Sciatic nerve (tissue), 2 donors: ENCODE results near the gene ATXN1L. TPM values are rescaled to one million over a fixed set of nuclear protein-coding genes. Genes with fewer than 3 reads are reported as not detected.
A peak's percentile ranks its signal among the peaks of the same experiment; 100 is the strongest.
"Not testable (repeated sequence)": the region's sequence is repeated elsewhere in the genome, so short reads cannot be mapped to it uniquely, and the experiment has no call there.

ENCODE experiments used
- ATAC-seq: fragments of 200-7000 bp; cut with Tn5 transposase; one replicate; pipeline ENCODE4 v1.9.1; 2020; ENCODE audit warnings: mild to moderate bottlenecking, moderate library complexity
- DNase-seq: peaks from one replicate; pipeline ENCODE4 v3.0.0-alpha.2; 2020; ENCODE audit warnings: low spot score
- intact Hi-C: fragments of 100-400 bp; cut with DNase I; formaldehyde crosslinking; loops from one replicate; pipeline ENCODE4 v1.14.2; 2022
- total RNA-seq: library from RNA; stranded (reverse); fragmentation: NEBNext Ultra II Directional; extraction: Animal tissue kit (Norgen Biotek cat#: 25700); gene quantifications from one replicate; pipeline ENCODE4 v1.2.1, GENCODE V29; 2021
- donor health status: DM: no; HTN: no; CAD: no.
- donor health status: DM: no; HTN: no; CAD: no.

The ATXN1L gene
- total RNA-seq, 1 donor from 2014 or later: 34.4 TPM

DNA sequence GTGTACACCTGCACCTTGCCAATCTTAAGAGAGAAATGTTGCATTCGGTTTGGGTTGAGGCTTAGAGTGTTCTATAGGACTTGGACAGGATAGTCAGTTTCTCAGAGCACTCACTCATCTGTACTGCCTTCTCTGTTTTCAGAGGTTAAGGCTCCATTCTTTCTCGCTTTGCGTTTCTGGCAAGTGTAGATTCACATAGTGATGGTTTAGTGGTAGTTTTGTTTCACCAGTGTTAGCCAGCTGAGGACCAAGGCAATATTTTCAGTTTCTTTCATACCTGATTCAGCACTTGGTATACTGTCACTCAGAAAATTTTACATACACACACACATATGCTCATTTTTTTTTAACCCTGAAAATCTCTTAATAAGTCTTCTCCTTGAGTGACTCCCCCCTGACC, 1.3 kb downstream of the ATXN1L start:
- intact Hi-C loops: no loop called here
- ATAC-seq (no peak), DNase-seq (no peak)

DNA sequence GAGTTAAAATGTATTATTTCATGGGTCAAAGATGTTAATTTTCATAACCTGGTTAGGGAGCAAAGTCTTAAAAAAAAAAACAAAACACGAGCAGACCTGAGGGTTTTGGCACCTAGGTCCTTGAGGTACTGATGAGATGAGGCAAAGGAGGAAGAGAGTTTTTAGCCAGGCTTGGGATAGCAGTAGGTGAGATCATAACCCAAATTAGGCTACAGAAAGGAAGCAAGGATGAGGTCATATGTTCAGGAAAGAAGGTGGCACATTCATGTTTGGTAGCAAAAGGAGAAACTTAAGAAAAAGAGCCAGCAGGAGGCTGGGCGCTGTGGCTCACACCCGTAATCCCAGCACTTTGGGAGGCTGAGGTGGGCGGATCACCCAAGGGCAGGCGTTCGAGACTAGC, 2.8 kb downstream of the ATXN1L start:
- ATAC-seq: no peak
- intact Hi-C loops: no loop called here
- DNase-seq: no peak

DNA sequence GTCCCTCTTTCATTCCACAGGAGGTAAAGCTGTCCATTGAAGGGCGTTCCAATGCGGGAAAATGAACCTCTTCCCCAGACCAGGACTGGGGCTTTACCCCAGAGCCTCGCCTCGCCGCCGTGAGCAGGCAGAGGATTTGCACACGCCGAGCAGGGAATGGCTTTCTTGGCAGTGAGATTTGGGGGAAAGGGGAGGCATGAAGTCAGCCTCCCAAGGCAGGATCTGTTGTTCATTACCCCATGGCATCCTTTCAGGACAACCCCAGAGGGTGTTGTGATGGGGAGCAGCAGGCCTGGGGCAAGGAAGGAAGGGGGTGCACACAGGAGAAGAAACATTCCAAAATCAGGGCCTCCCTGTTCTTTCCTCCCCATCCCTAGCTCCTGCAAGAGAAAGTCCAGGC, 6.0 kb downstream of the ATXN1L start:
- DNase-seq: no peak
- intact Hi-C loops: no loop called here
- ATAC-seq: no peak

DNA sequence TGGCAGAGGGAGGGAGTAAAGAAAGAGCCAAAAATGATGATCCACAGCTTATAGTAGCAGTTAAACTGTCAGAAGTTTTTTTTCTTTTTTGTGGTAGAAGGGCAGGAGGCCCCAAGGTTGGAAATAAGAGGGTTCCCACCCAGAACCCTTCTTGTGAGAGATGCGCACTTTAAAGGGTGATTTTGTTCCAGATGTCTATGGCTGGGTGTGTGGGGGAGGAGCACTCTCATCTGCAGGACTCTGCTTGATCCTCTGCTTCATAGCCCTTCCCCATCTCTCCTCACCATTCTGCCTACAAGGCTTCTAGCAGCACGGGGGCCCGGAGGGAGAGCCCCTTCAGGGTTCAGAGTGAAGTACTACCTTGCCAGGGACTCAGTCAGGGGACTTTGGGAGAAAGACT, 6.4 kb downstream of the ATXN1L start:
- ATAC-seq: no peak
- intact Hi-C loops: no loop called here
- no peak for DNase-seq

DNA sequence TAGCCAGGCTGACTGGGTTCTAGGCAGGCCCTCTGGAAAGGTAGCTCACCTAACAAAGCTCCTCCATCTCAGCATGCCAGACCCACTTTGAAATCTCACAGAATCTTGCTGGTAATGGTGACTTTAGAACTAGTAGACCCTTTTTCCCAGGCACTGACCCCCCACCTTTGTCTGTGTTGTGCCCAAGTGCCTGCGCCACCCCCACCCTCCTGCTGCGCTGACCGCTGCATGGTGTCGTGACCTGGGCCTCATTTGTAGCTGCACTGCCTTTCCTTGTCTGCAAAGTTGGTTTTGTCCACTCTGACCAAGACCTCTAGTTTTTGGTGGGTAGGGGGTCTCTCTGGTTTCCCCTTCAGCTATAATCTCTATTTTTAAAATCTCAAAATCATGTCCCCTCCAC, 6.8 kb downstream of the ATXN1L start:
- DNase-seq (no peak), ATAC-seq (no peak)
- intact Hi-C loops: no loop called here

DNA sequence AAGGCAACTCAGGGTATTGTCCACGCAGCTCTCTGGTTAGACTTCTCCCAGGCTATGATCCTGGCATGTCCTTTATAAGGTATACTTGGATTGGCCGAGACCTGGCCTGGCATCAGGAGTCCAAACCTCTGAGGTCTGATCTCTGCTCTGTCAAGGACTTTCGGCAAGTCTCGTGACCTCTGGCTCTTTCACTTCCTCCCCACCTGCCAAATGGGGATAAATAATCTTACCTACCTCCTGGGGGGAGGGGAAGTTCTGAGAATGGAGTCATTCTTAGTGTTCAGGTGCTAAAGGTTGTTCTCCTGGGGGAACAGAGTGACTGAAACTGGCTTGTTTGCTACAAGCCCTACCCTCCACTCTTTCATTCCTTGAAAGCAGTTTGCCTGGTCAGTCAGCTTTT, 7.6 kb downstream of the ATXN1L start:
- no peak for DNase-seq
- intact Hi-C loops: no loop called here
- no peak for ATAC-seq

DNA sequence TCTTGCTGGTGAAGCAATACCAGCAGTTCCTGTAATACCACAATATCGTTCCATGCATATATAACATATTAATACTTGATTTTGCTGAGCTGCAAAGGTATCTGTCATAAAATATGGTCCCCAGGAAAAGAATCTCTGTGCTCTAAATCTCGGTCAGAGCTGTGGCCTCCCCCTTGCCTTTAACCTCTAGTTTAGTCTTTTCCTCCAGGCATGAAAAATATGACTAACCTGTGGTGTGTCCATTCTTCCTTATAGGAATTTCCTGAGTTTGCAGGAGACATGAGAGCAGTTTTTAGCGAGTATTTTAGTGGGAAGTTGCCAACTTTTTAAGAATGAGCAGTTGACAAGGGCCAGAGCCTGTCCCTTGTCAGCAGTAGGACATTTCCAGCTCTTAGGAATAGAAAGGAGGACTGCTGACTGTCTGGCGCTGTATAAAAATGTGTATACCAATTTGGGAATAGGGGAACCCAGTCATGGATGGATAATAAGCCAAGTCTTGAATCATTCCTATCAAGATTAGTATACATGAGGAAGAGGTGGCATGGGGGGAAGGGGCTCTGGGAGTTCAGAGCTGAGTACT, 8.7 kb downstream of the ATXN1L start:
- ATAC-seq (no peak), DNase-seq (no peak)
- intact Hi-C loops: no loop called here

DNA sequence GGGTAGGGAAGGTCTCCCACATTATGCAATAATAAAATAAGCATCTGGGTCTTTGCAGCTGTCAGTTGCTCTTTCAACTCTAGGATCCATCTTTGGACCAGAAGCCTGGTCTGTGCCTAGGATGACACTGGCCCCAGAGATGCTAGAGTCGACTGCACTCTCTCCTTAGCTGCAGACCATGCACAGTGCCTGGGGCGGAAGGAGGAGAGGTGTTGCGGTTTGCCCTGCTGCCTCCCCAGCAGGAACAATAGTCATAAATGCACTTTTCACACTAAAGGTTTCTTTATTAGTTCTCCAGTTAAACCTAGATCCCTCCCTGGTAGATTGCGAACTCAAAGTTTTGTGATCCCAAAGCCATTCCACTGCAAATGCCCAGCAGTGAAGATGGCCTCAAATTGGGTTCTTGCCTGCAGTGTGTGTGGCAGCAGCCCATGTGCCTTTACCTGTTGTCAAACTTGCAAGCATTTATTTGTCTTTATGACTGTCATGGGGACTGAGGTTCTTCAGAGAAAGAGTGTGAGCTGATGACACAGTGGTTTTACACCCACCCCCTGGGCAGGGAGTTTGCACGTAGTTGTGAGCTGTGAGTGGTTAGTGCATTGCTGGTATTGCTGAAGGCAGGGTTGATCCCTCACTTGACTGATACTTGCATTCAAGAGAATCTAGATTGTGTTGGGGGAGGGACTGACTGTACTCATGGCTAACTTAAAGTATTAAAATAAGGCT, 10.3 kb downstream of the ATXN1L start:
- DNase-seq: no peak
- intact Hi-C loops: no loop called here
- no peak for ATAC-seq

DNA sequence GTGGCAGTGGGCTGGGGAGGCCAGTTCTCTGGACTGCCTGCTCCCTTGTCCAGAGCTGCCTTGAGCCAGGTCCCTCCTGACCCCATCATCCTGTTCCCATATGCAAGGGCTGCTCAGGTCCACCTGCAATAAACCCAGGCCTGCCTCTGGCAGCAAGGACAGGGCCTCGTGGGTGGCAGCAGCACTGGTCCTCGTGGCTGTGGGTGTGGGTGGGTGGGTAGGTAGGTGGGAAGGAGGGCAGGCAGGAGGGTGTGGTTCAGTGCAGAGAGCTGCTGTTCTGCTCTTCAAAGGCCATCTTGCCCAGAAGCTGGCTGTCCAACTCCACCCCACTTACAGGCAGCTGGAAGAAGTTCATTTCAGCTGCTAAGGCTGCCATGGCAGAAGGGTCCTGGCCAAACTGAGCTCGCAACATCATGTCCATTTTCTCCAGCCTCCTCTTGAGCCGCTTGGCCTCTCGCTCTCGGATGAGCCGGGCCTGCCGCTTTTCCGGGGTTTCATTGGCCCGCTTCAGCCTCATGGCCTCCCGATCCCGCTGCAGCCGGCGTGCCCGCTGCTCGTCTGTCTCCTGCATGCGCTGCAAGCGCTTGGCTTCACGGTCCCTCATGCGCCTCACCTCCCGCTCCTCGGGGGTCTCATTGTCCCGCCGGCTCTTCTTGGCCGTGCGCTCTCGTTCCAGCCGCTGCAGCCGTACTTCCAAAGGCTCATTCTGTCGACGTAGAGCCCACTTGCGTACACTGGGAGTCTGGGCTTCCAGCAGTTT, 14.2 kb downstream of the ATXN1L start:
- no peak for DNase-seq

DNA sequence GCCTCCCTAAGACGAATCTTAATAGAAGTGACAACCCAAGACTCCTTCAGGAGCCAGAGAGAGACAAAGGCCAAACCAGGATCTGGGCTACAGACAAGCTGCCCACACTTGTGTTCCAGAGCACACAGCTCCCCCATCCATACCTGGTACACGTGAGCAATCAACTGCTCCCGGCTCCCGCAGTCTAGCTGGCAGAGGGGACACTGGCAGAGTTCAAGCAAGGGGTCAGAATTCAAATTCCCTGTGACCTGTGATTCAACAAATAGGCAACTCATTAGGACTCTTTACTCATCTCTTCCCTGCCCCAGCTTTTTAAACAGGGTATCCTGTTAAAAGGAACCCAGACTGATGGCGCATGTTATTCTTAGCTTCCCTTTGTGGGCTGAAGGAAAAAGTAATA, 18.2 kb downstream of the ATXN1L start:
- ATAC-seq (no peak), DNase-seq (no peak)
- intact Hi-C loops: no loop called here

More for the DNA sequence above, 14.2 kb downstream of the ATXN1L start:
- no peak for ATAC-seq
- intact Hi-C loops: no loop called here

DNA sequence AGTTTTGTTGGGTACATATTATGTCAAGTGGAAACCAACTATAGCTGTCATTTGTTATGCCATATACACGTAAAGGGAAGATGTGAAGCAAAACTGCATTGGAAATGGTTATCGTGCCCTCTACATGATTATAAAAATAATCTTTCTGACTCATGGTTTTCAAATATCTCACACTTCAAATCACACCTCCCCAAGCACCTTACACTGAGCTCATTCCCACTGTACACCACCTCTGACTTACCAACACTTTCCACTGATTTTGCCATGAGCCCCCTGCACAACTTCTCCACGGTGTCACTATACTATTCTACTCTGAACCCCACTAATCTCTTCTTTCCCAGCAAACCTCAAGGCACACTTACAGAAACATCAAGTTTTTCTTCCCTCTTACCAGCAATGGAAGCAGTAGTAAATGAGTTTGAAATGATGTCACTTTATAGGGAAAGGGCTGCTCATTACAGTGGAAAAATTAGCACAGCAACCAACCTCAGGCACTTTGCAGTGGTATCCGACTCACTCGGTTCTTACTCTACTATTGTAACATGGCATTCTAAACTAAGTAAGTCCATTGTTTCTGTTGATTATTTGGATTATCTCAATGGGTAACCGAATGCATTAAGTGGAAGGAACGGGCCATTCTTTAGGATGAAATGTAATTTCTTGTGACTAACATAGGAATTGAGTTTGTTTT, 19.5 kb downstream of the ATXN1L start:
- no peak for ATAC-seq

DNA sequence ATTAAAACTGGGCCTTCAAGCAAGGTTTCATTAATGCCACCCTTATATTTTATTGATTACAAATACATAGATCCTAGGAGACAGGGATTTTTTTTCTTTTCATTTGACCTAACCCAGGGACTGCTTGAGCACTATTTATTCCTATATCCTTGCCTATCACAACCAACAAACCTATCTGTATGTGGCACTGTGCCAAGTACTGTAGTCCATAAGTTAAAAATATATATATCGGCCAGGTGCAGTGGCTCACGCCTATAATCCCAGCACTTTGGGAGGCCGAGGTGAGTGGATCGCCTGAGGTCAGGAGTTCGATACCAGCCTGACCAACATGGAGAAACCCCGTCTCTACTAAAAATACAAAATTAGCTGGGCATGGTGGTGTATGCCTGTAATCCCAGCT, 21.4 kb downstream of the ATXN1L start:
- intact Hi-C loops, ATAC-seq, DNase-seq: not testable (repeated sequence)

More for the DNA sequence above, 19.5 kb downstream of the ATXN1L start:
- intact Hi-C loops: no loop called here
- no peak for DNase-seq

DNA sequence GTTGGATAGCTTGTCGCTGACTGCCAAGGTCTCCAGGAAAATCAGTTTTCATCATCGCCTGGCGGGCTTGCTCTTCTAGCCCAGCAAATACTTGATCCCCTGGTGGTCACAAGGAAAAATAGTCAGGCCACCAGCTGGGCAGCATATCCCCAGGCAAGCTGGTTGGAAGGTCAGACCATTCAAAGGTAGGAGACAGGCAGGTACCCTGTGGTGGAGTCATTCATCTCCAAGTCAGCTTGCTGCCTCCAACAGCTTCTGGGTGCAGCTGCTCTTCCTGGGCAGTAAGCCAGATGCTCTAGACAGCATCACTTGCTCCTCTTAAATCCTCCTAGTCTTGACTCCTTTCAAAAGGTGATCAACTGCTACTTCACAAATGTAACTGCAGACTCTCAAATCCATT, 22.2 kb downstream of the ATXN1L start:
- ATAC-seq (no peak), DNase-seq (no peak)
- intact Hi-C loops: no loop called here

DNA sequence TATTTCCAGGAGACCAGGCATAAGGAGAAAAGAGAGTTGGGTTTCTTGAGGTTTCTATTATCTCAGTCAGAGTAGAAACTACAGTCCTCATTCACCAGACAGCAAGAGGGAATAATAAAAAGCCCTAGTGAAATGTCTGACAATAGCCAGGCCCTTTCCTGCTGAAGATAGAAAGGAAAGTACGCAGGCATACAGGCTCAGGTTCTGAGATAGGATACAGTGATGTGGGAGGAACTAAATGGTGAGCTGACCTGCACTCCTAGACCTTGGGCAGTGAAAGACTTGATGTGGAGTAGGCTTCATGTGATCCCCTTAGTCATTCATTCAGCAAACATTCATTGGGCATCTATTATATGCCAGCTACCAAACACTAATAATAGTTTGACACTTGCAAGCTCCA, 23.3 kb downstream of the ATXN1L start:
- intact Hi-C loops: no loop called here
- ATAC-seq (no peak), DNase-seq (no peak)

DNA sequence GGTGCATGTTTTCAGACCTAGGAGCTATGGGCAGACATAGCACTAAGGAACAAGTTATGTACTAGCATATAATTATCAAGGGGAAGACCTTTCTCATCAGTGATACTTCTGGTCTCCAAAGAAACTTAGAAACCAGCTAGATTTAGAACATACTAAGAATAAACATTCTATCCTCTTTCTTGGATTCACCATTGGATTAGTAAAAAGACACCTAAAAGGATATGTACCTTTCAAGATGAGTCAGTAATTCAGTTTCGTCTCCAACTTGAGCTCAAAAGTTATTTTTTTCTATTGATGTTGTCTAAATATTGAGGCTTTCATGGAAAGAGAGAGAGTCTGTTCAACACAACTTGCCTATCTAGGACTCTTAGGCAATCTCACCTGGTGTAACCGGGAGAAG, 25.0 kb downstream of the ATXN1L start:
- ATAC-seq (no peak), DNase-seq (no peak)
- intact Hi-C loops: no loop called here

DNA sequence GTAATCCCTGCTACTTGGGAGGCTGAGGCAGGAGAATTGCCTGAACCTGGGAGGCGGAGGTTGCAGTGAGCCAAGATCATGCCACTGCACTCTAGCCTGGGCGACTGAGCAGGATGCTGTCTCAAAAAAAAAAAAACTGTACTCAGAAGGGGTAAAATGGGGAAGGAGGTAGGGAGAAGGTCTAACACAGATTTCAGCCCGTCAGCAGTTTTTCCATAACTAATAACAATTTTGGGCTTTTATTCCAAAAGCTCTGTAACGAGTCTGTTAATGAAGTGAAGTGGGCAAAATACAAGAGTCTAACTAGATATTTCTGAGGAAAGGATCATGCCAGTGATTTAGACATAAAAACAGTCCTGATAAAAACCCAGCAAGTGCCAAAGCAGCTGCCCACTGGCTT, 27.4 kb downstream of the ATXN1L start:
- DNase-seq: no peak
- intact Hi-C loops: no loop called here
- no peak for ATAC-seq

DNA sequence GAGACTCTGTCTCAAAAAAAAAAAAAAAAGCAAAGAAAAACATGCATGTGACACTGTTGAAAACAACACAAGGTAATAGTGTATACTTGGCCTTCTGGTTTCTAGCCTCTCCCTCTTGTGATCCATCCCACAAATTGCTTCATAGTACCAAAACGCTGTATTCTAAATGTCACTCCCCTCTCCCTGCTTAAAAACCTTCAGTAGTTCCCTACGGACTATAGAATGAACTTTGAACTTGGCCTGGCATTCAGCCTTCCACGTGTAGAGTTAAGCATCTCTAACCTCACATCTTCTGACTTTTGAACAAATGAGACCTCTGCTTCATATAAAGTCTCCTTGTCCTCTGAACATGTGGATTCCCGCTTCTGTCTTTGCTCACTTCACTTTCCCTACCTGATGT, 33.1 kb downstream of the ATXN1L start:
- no peak for DNase-seq
- intact Hi-C loops: no loop called here
- no peak for ATAC-seq

DNA sequence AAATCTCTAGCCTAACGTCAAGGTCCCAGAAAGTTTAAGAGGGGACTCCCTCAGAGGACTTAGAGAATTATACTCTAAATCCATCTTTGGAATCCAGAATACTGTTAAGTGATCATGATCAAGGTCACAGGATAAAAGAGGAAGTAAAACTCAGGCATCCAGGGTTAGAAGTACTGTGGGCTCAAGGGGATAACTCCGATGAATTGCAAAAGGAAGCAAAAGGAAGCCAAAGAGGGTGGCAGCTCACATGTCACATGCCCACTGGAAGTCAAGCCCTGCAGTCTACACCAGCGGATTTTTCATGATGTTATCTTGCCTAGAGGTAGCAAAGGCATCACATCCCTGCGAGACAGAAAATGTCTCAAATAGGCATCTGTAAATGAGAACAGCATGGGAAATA, 34.4 kb downstream of the ATXN1L start:
- intact Hi-C loops: no loop called here
- DNase-seq (no peak), ATAC-seq (no peak)

DNA sequence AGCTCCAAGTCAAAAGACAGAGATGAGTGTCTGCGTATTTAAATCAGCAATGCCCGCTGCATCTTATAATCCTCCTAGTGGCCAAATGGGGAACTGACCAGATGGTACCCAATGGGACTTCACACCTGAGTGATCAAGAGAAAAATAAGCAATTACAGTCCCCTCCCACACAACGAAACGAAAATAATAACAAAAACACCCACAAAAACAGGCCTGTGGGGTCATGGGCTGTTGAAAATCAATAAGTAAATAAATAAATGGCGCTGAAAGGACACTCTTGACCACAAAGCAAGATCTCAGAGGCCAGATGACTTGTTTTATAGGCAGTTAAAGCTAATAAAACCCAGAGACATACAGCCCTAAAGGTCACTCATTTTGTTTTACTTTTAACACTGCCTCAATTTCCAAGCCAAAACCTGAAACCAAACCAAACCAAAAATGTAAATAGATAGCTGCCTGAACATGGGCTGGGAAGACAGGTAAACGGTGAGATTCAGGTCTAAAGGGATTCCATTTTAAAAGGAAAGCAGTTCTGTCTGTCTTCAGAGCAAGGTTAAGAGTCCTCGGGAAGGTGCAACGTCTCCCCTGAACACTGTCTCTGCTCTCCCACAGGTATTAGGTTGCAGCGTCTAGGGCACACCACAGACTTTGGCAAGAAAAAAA, 36.9 kb downstream of the ATXN1L start:
- intact Hi-C loops: no loop called here
- peak; percentile 77 for ATAC-seq
- DNase-seq: peak; percentile 70
